Measurements from ENCODE around the gene CCDC30.

CCDC30 gene

DNA sequence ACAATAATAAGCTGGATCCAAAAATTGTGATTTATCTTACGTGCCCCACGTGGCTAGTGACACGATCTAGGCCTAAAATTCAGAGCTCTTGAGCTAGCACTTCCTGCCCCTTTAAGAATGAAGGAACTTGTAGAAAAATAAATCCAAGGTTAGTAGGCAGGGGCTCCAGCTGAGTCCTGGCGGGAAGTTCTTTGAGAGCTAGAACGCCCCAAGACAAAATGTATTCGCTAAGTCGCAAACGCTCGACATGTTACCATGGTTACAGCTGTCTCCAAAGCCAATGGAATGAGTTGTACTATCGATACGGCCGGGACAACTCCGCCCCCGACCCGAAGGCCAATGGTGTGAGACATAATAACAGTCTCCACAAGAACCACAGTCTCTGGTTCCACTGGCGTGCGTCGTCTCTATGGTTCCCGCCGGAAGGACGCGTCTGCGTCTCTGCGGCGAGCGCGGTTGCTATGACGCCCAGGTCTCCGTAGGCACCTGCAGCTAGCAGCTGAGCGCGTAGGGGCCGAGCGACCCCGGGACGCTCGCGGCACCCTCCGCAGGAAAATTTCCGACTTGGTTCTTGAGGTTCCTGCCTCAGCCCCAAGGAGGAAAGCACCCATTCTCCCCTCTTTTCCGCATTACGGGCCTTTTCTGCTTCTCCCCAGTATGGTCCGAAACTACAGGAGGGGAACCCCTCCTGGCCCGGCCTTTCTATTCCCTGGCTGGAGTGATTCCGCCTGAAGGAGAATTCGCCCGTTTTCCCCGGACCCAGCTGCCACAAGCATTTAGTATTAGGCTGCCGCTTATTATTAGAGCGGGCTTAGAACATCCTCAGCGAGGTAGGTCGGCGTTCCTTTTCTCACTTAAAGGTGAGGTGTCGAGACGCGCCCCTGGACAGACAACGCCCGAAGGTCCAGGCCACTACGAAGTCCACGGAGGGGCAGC lies at the start of gene CCDC30:
Gene CCDC30, plus strand, starts transcription at position 459 of the 936 bp plus-strand sequence. CDS start 17,266 bp downstream, outside the sequence.
- peak; percentile 97 for DNase-seq

DNA sequence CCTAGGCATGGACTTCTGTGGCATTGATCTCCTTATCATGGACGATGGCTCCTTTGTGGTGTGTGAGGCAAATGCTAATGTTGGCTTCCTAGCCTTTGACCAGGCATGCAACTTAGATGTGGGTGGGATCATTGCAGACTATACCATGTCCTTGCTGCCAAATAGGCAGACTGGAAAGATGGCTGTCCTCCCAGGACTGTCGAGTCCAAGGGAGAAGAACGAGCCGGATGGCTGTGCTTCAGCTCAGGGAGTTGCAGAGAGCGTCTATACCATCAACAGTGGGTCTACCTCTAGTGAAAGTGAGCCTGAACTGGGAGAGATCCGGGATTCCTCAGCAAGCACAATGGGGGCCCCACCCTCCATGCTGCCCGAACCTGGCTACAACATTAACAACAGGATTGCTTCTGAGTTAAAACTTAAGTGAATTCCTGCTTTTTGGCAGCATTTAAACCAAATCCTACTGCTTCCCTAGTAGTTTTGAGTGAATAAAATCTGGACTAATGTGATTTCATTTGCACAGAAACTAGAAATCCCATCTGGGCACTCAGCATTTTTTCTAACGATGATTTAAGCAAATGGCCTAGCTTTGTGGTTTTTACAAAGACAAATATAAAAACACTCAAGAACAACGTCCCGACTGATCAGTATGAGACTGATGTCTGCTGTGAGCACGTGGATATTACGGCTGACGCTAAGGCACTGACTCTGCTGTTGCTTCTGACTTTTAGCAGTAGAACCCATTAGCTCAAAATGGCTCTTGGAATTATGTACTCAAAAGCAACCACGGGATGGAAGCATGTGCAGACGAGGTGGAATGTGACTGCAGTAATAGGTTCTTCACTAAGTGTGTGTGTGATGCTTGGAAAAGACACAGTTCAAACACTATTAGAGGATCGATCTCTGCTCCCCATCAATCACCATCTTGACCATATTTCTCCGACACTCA lies 48.3 kb upstream of the CCDC30 start:
- no peak for DNase-seq

DNA sequence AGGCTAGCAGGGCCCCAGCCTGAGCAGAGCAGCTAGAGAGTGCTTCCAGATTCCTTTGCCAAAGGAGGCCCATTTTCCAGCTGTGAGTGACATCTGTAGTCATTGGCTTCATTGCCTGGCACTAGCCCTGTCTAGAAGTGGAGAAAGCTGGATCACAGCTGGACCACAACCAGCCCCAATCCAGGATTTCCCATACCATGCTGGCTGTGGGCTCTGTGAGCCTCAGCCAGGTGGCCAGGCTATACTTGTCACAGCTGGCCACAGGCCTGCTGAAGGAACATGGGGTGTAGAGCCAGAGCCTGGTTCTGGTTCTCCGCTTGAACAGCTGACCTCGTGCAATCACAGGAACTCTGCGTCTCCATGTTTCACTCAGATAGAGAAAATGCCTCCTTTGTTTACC lies 45.9 kb upstream of the CCDC30 start:
- no peak for DNase-seq

GRCh38 chr1:42418516-42418915 lies 44.6 kb upstream of the CCDC30 start:
- no peak for DNase-seq

- no peak for DNase-seq
Observed at GRCh38 chr1:42419126-42419821, 43.8 kb upstream of the CCDC30 start.

DNA sequence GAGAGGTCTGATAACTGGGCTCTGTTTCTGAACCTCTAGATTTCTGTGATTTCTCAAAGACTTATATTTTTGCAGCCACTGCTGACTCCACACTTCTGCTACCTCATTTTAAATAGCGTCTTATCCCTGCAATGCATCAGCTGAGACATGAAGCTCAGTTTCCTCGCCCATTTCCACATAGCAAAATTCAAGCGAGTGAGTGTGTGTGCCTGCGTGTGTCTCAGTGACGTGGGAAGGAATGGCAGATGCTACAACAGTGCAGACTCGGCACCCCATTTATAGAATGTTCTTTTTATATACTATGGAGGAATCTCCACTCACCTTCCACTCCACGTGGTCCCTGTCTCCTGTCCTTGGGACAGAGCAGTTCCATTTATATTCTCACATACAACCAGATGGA lies 43.0 kb upstream of the CCDC30 start:
- no peak for DNase-seq

DNA sequence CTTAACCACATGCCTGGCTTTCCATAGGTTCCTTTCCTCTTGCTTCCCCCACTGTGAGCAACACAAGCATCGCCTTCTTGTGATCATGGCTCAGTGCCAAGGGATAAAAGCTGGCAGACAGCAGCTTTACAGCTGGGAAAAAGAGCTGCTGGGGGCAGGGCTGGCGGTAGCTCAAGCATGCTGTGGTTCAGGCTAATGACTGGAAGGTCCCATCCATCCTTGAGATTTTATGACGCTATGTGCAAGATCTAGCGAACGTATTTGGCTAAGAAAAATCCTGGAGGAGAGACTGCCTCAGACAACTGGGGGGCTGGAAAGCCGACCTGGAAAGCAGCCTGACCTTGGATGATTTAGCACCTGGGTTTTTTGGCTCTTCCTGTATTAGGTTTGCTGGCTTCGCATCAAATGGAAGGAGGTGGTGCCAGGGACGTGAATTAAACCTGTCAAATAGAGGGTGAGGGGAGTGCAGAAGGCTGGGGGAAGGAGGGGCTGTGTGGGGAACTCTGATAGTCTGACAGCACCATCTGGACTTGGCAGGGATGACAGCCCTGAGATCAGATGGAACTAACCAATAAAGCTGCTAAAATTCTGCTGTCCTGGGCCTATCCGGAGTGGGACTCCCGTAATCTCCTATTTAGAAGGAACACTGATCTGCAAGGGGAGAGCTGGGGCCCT lies 42.0 kb upstream of the CCDC30 start:
- DNase-seq: no peak

DNA sequence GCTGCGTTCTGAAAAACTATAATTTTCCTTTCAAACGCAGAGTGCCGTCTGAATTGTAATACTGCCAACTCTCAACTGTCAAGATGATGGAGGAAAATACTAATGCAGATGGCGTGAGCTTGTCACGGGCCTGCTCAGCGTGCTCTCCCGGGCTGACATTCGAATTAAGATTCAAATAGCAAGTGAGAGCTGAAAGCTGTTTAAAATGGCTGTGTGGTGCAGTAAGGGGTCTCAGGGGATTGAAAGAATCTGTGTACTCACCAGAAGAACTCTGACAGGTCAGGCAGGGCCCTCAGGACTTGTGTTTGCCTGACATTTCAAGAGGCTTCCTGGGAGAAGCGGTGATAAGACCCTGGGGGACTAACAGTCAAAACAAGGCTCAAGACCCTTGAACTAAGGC lies 40.3 kb upstream of the CCDC30 start:
- no peak for DNase-seq

GRCh38 chr1:42423681-42424080 lies 39.4 kb upstream of the CCDC30 start:
- no peak for DNase-seq

DNA sequence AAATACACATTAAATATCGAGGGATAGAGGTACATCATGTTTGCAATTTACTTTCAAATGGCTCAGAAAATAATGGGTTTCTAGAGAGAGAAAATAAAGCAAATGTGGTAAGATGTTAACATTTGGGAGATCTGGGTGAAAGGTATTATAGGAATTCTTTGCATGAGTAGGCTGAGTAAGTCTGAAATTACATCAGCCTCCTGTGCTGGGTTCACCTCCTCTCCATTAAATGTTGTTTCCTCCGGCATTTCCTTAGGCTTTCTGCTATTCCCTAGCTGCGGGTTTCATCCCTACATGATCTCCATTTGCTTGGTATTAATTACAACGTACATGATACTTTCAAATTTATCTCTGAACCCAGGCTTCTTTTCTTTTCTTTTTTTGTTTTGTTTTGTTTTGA lies 38.9 kb upstream of the CCDC30 start:
- DNase-seq: no peak

DNA sequence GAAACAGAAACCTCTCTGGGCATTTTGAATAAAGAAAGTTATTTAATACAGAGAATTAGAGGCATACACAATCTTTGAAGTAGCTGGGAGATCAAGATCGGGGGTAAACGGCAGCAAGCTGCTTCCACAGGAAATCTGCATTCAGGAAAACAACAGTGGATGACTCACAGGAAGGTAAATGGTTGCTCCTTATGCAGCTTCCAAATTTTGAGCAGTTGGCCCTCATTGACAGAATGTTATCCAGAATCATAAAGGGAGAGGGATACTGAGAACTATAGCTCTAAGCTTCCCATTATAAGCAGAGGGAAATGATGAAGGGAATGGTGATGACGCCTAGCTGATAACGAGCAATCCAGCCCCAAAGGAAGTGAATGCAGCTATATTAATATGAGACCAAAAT lies 35.8 kb upstream of the CCDC30 start:
- DNase-seq: no peak

DNA sequence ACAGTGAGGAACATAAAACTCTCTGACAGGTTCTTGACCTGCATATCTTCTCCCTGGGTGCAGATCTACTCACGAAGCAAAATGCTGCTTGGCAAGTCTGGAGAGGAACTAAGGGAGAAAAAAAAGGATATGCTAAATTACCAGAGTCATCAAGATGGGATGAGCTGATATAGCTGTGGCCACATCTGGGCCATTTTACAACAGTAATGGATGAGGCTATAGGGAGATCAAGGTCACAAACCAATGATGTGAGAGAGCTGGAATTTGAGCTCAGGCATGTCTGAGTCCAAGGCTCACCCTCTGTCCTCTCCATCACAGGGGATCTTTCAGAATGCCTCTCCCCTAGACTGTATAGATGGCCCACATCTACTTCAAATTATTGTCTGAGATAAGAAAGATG lies 33.5 kb upstream of the CCDC30 start:
- no peak for DNase-seq

DNA sequence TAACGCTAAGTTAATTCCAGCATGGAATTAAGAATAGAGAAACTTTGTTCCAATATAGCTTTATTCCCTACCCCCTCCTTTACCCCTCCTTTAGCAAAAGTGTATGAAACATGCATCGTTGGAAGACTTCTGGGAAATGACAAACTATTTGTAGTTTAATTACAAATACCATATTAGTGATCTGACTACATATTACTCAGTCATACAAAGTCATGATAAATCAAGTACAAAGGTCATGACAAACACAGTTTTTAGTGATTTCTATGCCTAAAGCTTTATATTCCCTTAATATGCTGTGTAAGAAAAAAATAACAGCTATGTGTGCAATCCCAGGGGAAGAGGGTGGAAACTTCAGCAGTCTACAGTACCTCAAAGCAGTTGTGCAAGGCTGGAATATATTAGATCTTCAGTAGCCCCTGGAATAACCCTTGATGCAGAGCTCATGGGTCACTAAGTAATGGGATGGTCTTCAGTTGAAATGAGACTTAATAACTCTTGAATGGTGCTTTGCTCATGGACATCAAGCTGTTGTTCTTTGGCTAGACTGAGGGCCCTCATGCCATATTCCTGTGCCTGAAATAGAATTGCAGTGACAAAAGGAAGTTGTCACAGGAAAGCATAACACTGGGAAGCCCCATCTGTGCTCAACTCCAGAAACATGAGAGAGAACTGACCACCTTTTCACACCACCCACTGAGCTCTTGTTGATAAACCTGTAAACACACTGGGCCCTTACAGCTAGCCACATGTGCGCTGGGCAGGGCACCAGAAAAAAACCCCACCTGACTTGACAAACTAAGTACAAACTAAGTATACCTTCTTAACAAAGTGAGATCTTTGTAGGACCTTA lies 32.6 kb upstream of the CCDC30 start:
- DNase-seq: no peak

- DNase-seq: no peak
Observed at GRCh38 chr1:42431514-42431913, 31.6 kb upstream of the CCDC30 start.

DNA sequence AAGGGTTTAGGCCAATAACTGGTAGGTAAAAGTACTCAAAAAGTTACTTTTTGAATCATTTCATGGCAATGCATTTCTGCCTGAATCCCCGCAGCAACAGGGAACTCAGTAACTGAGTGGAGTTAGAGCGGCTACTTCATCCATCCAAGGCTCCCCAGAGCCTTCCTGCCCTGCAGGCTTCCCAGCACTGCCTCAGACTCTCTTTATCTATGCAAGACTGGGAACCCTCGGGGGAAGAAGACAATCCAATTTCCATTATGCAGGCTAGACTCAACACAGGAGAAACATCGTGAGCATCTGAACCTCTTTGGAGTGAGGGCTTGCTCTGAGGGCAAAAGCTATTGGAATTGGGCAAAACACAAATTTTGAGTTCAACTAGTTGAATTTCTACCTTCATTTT lies 30.4 kb upstream of the CCDC30 start:
- no peak for DNase-seq

DNA sequence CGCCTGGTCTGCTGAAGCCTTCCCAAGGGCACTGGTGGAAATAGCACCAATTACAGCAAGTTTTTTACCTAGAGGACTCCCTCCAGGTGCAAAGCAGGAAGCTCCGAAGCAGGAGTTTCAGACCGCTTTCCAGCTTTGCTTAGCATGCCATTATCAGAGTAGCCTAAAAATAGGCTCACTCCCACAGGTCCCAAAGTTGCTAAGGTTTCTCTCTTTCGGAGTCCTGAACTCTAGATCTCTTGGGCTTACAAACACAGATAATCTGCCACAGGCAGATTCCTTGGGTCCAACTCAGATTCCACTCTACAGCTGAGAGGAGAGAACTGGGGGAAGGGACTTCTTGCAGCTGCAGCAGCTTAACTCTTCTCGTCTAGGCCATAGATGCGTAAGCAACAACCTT lies 29.7 kb upstream of the CCDC30 start:
- no peak for DNase-seq

DNA sequence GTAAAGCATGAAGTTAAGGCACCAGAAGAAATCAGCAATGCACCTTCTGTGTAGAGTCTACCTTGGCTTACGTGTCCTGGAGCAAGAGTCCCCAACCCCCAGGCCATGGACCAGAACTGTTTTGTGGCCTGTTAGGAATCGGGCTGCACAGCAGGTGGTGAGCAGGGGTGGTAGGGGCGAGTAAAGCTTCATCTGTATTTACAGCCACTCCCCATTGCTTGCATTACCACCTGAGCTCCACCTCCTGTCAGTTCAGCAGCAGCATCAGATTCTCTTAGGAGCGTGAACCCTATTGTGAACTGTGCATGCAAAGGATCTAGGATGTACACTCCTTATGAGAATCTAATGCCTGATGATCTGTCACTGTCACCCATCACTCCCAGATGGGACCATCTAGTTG lies 28.7 kb upstream of the CCDC30 start:
- no peak for DNase-seq

DNA sequence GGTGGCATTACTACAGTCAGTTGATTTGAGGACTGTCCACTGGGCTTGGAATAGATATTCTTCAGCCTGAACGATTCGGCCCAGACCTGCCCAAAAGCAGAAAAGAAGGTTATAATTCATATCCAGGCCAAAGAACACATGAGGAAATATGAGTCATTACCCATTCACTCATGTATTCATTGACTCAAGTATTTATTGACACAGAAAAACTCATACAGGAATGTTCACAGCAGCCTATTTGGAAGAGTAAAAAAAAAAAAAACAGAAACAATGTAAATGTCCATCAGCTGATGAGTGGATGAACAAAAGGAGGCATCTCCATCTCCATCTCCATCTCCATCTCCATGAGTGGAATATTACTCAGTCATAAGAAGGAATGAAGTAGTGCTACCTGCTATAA lies 23.1 kb upstream of the CCDC30 start:
- DNase-seq: no peak

GRCh38 chr1:42442662-42443061 lies 20.4 kb upstream of the CCDC30 start:
- no peak for DNase-seq

DNA sequence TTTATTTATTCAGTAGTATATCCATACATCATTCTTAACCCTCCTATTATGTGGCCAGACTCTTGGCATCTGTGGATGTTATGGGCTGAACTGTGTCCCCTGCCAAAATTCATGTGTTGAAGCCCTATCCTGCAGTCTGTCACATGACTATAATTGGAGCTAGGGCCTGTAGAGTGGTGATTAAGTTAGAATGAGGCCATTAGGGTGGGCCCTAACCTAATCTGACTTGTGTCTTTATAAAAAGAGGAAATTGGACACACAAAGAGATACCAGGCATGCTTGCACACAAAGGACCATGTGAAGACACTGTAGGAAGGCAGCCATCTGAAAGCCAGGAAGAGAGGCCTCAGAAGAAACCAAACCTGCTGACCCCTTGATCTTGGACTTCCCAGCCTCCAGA lies 13.8 kb upstream of the CCDC30 start:
- no peak for DNase-seq

- no peak for DNase-seq
Observed at GRCh38 chr1:42450061-42450460, 13.0 kb upstream of the CCDC30 start.

GRCh38 chr1:42453386-42453785 lies 9.7 kb upstream of the CCDC30 start:
- DNase-seq: no peak
